HepG2 (cell line): ENCODE results near the gene RPGRIP1.

Experiments used
- ASH2L ChIP-seq: fragments of 300-600, 200-600 bp; sonication (generic); IDR thresholded peaks from 2 replicates; pipeline ENCODE4 v1.7.0; 2017; ENCODE audit warnings: low read depth, mild to moderate bottlenecking, moderate library complexity, mixed read lengths, low read length; ENCODE audit not compliant: insufficient read length
- CTCF ChIP-seq: sonication (generic); formaldehyde crosslinking; IDR thresholded peaks from 2 replicates; pipeline ENCODE4 v1.5.0; 2020; ENCODE audit warnings: mild to moderate bottlenecking, missing genetic modification reagents, moderate library complexity
- FOXK1 ChIP-seq: sonication (generic); formaldehyde crosslinking; IDR thresholded peaks from 2 replicates; pipeline ENCODE4 v1.4.0; 2020; ENCODE audit warnings: low read depth, missing genetic modification reagents, borderline replicate concordance
- NR1H2 ChIP-seq: sonication (generic); formaldehyde crosslinking; IDR thresholded peaks from 2 replicates; pipeline ENCODE4 v1.8.1; 2022; ENCODE audit warnings: low read depth, missing genetic modification reagents, borderline replicate concordance
- NR2F6 ChIP-seq, 2 experiments: IDR thresholded peaks; 2 replicates each; pipeline ENCODE4 v1.6.1; 2016; ENCODE audit warnings: antibody characterized with exemption in 1 of 2, mild to moderate bottlenecking in 1 of 2
- ZBTB21 ChIP-seq: sonication (generic); formaldehyde crosslinking; IDR thresholded peaks from 2 replicates; pipeline ENCODE4 v1.4.0; 2020; ENCODE audit warnings: missing genetic modification reagents
- ZNF746 ChIP-seq: sonication (generic); formaldehyde crosslinking; IDR thresholded peaks from 2 replicates; pipeline ENCODE4 v1.8.0; 2022; ENCODE audit warnings: mild to moderate bottlenecking, missing genetic modification reagents
- TF ChIP-seq, protein P1 (sequence below): IDR thresholded peaks from 2 replicates; pipeline ENCODE4 v1.6.1; 2012; ENCODE audit warnings: inconsistent platforms
- TF ChIP-seq, protein P2 (sequence below): IDR thresholded peaks from 2 replicates; pipeline ENCODE4 v1.6.1; 2016; ENCODE audit warnings: low read depth, missing genetic modification reagents, missing compliant biosample characterization

- TF ChIP-seq ZNF746 (CRISPR knock-in tag): no peak
- TF ChIP-seq, protein P1, sequence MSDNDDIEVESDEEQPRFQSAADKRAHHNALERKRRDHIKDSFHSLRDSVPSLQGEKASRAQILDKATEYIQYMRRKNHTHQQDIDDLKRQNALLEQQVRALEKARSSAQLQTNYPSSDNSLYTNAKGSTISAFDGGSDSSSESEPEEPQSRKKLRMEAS: no peak
- TF ChIP-seq, protein P2, sequence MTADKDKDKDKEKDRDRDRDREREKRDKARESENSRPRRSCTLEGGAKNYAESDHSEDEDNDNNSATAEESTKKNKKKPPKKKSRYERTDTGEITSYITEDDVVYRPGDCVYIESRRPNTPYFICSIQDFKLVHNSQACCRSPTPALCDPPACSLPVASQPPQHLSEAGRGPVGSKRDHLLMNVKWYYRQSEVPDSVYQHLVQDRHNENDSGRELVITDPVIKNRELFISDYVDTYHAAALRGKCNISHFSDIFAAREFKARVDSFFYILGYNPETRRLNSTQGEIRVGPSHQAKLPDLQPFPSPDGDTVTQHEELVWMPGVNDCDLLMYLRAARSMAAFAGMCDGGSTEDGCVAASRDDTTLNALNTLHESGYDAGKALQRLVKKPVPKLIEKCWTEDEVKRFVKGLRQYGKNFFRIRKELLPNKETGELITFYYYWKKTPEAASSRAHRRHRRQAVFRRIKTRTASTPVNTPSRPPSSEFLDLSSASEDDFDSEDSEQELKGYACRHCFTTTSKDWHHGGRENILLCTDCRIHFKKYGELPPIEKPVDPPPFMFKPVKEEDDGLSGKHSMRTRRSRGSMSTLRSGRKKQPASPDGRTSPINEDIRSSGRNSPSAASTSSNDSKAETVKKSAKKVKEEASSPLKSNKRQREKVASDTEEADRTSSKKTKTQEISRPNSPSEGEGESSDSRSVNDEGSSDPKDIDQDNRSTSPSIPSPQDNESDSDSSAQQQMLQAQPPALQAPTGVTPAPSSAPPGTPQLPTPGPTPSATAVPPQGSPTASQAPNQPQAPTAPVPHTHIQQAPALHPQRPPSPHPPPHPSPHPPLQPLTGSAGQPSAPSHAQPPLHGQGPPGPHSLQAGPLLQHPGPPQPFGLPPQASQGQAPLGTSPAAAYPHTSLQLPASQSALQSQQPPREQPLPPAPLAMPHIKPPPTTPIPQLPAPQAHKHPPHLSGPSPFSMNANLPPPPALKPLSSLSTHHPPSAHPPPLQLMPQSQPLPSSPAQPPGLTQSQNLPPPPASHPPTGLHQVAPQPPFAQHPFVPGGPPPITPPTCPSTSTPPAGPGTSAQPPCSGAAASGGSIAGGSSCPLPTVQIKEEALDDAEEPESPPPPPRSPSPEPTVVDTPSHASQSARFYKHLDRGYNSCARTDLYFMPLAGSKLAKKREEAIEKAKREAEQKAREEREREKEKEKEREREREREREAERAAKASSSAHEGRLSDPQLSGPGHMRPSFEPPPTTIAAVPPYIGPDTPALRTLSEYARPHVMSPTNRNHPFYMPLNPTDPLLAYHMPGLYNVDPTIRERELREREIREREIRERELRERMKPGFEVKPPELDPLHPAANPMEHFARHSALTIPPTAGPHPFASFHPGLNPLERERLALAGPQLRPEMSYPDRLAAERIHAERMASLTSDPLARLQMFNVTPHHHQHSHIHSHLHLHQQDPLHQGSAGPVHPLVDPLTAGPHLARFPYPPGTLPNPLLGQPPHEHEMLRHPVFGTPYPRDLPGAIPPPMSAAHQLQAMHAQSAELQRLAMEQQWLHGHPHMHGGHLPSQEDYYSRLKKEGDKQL: no peak
- no peak for TF ChIP-seq CTCF (CRISPR knock-in tag)
- no peak for TF ChIP-seq ASH2L
- no peak for TF ChIP-seq ZBTB21 (CRISPR knock-in tag)
- TF ChIP-seq NR1H2 (CRISPR knock-in tag): no peak
- TF ChIP-seq FOXK1 (CRISPR knock-in tag): no peak
- TF ChIP-seq NR2F6 (IDR thresholded peaks at IDR 0.05): no peak
- TF ChIP-seq NR2F6 (CRISPR knock-in tag; IDR thresholded peaks at IDR 0.05): no peak
Observed at GRCh38 chr14:21275261-21275858, 4.5 kb upstream of the RPGRIP1 start.
